GM12891 (cell line): ENCODE data around the gene PXDC1.

ENCODE experiments used
- DNase-seq: peaks from one replicate; pipeline ENCODE4 v3.0.0; 2011; ENCODE audit warnings: low spot score; ENCODE audit not compliant: insufficient read length
- FAIRE-seq: peaks from 2 replicates; lab custom pipeline; 2011; peaks lifted over from hg19 to GRCh38; lab: Jason Lieb, UNC
- PAX5 ChIP-seq: IDR thresholded peaks from 2 replicates; pipeline ENCODE4 v1.6.1; 2011; ENCODE audit warnings: low read length, moderate library complexity, mild to moderate bottlenecking; ENCODE audit not compliant: insufficient read depth, severe bottlenecking
- POLR2A ChIP-seq: IDR thresholded peaks from 2 replicates; pipeline ENCODE4 v1.6.1; 2011; ENCODE audit warnings: low read depth, low read length, control low read depth
- POLR2AphosphoS5 ChIP-seq: IDR thresholded peaks from 2 replicates; pipeline ENCODE4 v1.6.1; 2011; ENCODE audit warnings: low read depth, low read length, control low read depth
- POU2F2 ChIP-seq: IDR thresholded peaks from 2 replicates; pipeline ENCODE4 v1.6.1; 2011; ENCODE audit warnings: low read depth, mild to moderate bottlenecking, control low read depth, low read length, moderate library complexity
- SPI1 ChIP-seq: IDR thresholded peaks from 2 replicates; pipeline ENCODE4 v1.6.1; 2011; ENCODE audit warnings: low read depth, low read length, control low read depth
- TAF1 ChIP-seq: IDR thresholded peaks from 2 replicates; pipeline ENCODE4 v1.6.1; 2011; ENCODE audit warnings: low read depth, low read length, control low read depth

The PXDC1 gene

DNA sequence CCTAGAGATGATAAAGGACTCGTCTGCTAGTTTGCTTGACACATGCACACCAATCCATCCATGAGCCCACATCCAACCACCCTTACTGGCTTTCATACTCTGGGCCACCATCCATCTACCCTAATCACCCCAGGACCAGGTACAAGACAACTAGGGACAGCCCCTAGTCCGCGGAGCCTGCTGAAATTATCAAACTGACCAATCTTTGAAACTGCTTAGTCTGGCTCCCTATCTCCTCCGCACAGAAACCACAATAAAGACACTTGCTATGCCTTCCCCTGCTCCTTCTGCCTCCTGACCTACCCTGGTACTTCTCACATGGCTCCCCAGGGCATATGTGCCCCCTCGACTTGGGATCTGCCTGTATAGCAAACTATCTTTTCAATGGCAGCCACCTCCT lies 33.1 kb downstream of the PXDC1 start:
- FAIRE-seq (no peak), DNase-seq (no peak)
- TF ChIP-seq POLR2AphosphoS5, result no peak
- no peak for TF ChIP-seq SPI1
- no peak for TF ChIP-seq POLR2A
- TF ChIP-seq PAX5, result no peak
- TF ChIP-seq POU2F2, result no peak
- TF ChIP-seq TAF1, result no peak

DNA sequence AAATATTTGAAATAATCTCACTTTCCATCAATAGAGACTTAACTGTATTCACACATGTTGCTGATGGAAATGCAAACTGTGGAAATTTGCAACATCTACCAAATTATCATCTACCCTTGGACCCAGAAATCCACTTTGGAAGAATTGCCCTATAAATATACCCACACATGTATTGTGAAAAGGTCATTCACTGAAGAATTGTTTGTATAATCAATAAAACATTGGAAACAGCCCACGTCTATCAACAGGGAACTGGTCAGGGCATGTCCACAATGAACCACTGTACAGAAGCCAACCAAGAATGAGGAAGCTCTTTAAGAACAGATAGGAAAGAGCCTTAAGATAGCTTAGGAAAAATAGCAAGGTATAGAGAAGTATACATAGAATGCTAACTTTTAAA lies 36.2 kb downstream of the PXDC1 start:
- no peak for DNase-seq
- TF ChIP-seq TAF1 (no peak), SPI1 (no peak), POU2F2 (no peak)
- no peak for FAIRE-seq

DNA sequence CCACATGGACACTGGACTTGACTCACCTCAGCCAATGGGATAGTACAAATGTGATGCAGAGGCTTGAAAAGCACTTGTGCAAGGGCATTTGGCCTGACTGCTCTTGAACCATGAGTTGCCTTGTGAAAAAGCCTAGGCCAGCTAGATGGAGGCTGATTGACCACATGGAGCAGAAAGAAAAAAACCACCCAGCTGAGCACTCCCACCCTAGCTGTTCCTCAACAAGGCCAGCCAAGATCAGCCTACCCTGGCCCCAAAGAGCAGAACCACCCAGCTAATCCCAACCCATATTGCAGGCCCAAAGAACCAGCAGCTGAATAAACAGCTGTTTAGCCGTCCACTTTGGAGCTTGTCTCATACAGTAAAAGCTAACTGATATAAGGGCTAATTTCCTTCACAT lies 36.7 kb downstream of the PXDC1 start:
- FAIRE-seq (no peak), DNase-seq (no peak)
- no peak for TF ChIP-seq POLR2A
- TF ChIP-seq POU2F2, result no peak
- no peak for TF ChIP-seq POLR2AphosphoS5
- TF ChIP-seq PAX5, result no peak
- no peak for TF ChIP-seq TAF1

DNA sequence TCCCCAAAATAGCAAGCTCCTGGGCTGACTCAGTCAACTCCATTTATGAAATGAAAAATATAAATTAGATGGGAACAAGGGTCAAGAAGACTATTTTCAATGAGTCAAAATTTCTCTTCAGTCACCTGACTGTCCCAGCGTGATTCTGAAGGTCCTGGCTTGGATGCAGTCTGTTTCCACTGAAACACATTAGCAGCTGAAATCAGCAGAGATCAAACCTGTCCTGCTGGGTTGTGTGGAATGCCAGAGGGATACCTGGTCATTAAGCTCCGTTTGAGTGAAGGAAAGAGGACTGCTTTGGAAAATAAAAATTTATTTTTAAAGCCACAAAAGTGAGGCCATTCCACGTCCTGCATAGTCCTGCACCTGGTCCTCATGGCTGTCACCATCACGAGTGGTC lies 37.4 kb downstream of the PXDC1 start:
- FAIRE-seq (no peak), DNase-seq (no peak)
- no peak for TF ChIP-seq POU2F2
- TF ChIP-seq POLR2AphosphoS5, result no peak
- no peak for TF ChIP-seq PAX5
- no peak for TF ChIP-seq POLR2A
- no peak for TF ChIP-seq SPI1
- TF ChIP-seq TAF1, result no peak

DNA sequence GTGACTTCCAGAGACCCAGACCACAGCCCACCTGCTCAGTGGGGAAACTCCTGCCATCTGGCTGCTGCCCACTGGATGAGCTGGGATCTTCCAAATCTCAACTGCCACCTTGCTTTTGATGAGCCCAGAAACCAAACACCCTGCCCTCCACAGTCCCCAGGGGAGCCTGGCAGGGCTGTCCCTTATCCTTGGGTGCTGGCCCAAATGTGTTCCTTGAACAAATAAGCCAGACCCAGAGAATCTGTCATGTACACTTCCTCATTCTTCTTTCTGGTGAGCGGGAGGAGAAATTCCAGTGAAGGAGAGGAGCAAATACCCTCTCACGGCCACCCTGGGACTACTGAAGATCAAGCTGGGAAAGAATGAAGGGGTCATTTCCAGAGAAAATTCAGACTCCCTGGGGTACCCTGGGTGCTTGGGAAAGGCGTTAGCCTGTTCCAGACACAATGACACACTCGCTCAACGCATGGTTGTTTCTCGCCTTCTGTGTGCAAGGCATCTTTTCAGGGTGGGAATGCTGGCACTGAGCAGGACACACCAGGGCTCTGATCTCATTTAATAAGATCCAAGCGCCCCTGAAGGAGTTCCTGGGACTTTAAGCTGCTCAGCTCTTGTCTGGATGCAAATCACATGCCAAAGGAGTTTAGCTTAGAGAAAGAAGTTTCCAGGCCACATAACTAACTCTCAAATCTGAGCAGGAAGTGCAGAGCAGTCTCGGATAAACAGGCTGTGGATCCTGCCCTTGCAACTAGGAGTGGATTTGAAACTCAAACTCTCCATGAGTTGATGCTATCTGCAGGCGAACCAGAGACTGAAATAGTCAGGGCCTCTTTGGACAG lies 38.5 kb downstream of the PXDC1 start:
- FAIRE-seq, result no peak
- DNase-seq, result no peak
- TF ChIP-seq SPI1, result no peak
- TF ChIP-seq TAF1, result no peak
- no peak for TF ChIP-seq POU2F2
- TF ChIP-seq PAX5, result no peak
- TF ChIP-seq POLR2AphosphoS5, result no peak
- no peak for TF ChIP-seq POLR2A

DNA sequence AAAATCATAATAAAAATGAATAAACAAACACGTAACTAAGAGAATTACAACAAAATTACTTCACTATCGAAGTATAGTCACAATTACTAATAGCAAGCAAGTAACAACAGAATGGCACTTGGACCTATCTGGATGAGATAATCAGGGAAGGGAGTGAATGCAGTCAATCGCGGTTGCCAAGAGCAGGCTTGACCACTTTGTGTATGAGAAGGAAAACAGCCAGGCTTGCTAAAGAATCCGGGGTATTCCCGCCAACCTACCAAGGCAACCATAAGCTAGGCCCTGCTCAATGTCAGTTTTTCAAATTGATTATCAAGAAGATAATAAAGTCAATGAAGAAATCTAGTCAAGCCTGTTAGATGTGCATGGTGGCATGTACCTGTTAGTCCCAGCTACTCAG lies 39.7 kb downstream of the PXDC1 start:
- TF ChIP-seq POU2F2 (no peak), TAF1 (no peak)
- DNase-seq (no peak), FAIRE-seq (no peak)

DNA sequence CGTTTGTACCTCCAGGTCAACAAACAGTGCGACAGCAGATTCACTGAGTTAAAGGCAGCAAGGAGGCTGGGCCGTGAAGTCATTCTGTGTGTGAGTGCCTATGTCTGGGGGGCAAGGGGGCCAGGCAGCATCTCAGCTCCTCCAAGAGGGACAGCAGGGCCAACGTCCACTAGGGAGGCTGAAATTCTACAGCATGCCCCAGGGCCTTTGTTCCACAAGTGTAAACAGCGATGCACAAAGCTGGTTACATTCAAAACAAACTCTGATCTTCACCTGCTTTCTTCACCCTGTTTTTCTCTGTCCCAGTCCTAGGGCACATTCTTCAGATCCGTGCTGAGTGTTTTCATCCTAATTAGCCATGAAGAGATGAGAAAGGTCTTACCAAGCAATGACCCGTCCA lies 41.1 kb downstream of the PXDC1 start:
- FAIRE-seq, result no peak
- no peak for TF ChIP-seq POLR2AphosphoS5
- TF ChIP-seq SPI1, result no peak
- no peak for TF ChIP-seq TAF1
- DNase-seq, result no peak

DNA sequence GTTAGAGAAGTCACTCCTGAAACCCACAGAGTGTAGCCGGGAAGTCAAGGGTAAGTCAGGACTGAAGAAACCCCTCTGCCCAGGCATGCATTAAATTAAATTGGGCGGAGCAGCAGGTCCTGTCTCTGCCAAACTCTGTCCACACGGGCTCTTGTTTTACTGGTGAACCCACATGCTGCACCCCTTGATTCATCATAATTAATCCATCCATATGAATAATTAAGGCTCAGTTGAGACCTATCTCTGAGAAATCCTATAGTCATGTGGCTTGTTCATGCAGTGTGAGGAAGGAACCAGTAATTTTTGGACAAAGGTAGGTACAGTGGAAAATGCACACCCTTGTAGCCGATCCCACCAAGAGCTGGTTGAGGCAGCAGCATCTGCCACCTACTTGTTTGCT lies 43.0 kb downstream of the PXDC1 start:
- TF ChIP-seq POLR2A (no peak), PAX5 (no peak), POU2F2 (no peak), TAF1 (no peak), SPI1 (no peak), POLR2AphosphoS5 (no peak)
- FAIRE-seq (no peak), DNase-seq (no peak)

DNA sequence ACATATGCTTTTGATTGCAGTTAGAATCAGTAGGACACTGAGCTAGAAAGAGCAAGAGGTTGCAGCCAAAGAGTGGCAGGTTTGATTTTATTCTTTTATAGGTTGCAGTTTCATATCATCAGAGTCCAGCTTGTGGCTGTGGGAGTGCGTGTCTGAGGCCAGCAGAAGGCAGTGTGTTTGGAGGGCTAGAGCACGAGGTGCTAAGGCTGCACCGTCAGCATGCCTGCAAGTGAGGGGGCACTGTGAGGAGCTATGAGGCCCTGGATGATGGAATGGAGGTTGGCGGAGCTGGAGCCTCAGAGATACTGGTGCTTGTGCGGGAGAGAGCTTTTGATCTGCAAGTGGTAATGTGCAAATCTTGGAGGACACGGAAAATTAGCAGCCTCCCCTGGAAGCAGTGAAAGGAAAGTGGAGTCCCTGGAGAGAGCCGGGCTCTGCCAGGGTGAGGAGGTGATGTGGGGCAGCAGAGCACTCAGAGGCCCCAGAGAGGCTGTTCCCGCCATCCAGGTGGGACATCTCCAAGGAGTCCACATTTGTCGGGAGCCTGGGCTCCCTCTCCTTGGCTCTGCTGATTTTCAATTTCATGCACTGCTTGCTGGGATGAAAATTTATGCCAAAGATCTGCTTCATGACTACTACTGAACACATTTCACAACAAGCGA lies 43.6 kb downstream of the PXDC1 start:
- no peak for DNase-seq
- no peak for FAIRE-seq
- TF ChIP-seq PAX5 (no peak), POLR2A (no peak), TAF1 (no peak)

DNA sequence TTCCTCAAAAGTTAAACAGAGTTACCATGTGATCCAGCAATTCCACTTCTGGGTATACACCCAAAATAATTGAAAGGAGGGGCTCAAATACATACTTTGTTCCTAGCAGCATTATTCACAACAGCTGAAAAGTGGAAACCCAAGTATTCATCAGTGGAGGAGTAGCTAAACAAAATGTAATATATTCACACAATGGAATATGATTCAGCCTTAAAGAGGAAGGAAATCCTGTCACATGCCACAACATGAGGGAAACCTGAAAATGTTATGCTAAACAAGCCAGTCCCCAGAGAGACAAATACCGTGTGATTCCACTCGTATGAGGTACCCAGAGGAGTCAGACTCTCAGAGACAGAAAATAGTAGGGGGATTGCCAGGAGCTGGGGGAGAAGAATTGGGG lies 44.5 kb downstream of the PXDC1 start:
- DNase-seq, result no peak
- no peak for FAIRE-seq
- TF ChIP-seq SPI1 (no peak), POLR2A (no peak), TAF1 (no peak), POLR2AphosphoS5 (no peak), PAX5 (no peak), POU2F2 (no peak)
